Measurements from ENCODE around the gene SNTG2.

GRCh38 chr2:1265454-1265853 is 314.8 kb downstream of the SNTG2 start:
- no peak for TF ChIP-seq POLR2A (IDR thresholded peaks at IDR 0.05)
- no peak for TF ChIP-seq CTCF (IDR thresholded peaks at IDR 0.05)
